Lung microvascular endothelial cell (primary cell): ENCODE results near the gene PGM2. TPM values are rescaled to one million over a fixed set of nuclear protein-coding genes. Genes with fewer than 3 reads are reported as not detected.

Source experiments
- DNase-seq, 2 donors: peaks; one replicate each; pipeline versions ENCODE4 v3.0.0 to v3.0.0-alpha.2; 2010; ENCODE audit warnings: low read depth in 2 of 2
- total RNA-seq: library from RNA; depleted of rRNA; stranded (reverse); fragments of >200 nt; gene quantifications from 2 replicates; pipeline ENCODE4 v1.2.1, GENCODE V29; 2014

Gene PGM2
- total RNA-seq, 1 donor from 2014 or later = 22.2 TPM

- DNase-seq = no peak
These were observed 75.7 kb downstream of the PGM2 start for GRCh38 chr4:37902212-37902611.

- no peak for DNase-seq
These were observed 76.5 kb downstream of the PGM2 start for GRCh38 chr4:37902738-37903693.

- no peak for DNase-seq
These were observed 77.4 kb downstream of the PGM2 start for GRCh38 chr4:37903901-37904300.

GRCh38 chr4:37904824-37905223 is 78.3 kb downstream of the PGM2 start:
- DNase-seq = no peak

GRCh38 chr4:37905533-37906169 is 79.2 kb downstream of the PGM2 start:
- no peak for DNase-seq

GRCh38 chr4:37908488-37909331 is 82.2 kb downstream of the PGM2 start:
- DNase-seq = no peak

- DNase-seq = no peak
These were observed 83.0 kb downstream of the PGM2 start for GRCh38 chr4:37909332-37910090.

GRCh38 chr4:37910091-37910486 is 83.6 kb downstream of the PGM2 start:
- no peak for DNase-seq

Other genes starting within 250 kb of the PGM2 start
- gene RELL1, start 140.3 kb upstream of the PGM2 start, total RNA-seq = 98.7 and 129 TPM in 2 replicates
- gene TBC1D1, start 64.4 kb downstream of the PGM2 start, total RNA-seq = 85.0 and 107 TPM in 2 replicates
- not detected in 2 replicates for gene PTTG2, start 133.7 kb downstream of the PGM2 start, total RNA-seq